NT2/D1 (cell line): ENCODE data around the gene ACSM3.

Experiments
- SUZ12 ChIP-seq: IDR thresholded peaks from 2 replicates; pipeline ENCODE4 v1.6.1; 2011; ENCODE audit not compliant: insufficient read length, insufficient read depth; ENCODE audit errors: extremely low read depth
- ZNF274 ChIP-seq: IDR thresholded peaks from 2 replicates; pipeline ENCODE4 v1.6.1; 2011; ENCODE audit warnings: mild to moderate bottlenecking, low read depth, low read length

DNA sequence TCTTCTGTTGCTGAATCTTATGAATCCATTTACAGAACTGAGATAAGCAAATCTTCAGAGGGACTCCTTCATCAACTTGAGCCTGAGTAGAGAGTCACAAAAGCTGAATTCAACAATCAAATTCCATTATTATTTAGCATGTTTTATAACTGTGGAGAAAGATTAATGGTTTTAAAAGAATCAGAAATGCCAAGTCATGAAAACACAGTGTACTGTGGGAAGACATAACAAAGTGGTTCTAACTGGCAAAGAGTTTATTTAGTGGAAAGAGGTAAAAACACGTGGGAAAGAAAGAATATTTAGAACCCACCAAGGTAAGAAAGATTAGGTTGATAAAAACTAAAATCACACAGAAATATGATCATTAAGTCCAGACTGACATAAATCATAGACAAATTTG is 37.5 kb downstream of the ACSM3 start:
- TF ChIP-seq SUZ12 (no peak), ZNF274 (no peak)
